Measurements from ENCODE around the gene SMO.
A peak's percentile ranks its signal among the peaks of the same experiment; 100 is the strongest.
"Not testable (repeated sequence)": the region's sequence is repeated elsewhere in the genome, so short reads cannot be mapped to it uniquely, and the experiment has no call there.

The SMO gene

GRCh38 chr7:129169686-129170440 is 18.6 kb upstream of the SMO start:
- DNase-seq: no peak

GRCh38 chr7:129170441-129171021 is 17.9 kb upstream of the SMO start:
- no peak for DNase-seq

- DNase-seq: not testable (repeated sequence)
Observed at GRCh38 chr7:129173861-129174260, 14.6 kb upstream of the SMO start.

- DNase-seq: no peak
Observed at GRCh38 chr7:129176916-129177710, 11.3 kb upstream of the SMO start.

GRCh38 chr7:129184981-129185670 is 3.3 kb upstream of the SMO start:
- no peak for DNase-seq

- no peak for DNase-seq
Observed at GRCh38 chr7:129186749-129187260, 1.6 kb upstream of the SMO start.

GRCh38 chr7:129187681-129188371 is 607 bp upstream of the SMO start:
- peak in 1 of 2 experiments; percentile 37 for DNase-seq

- peak in 1 of 2 experiments; percentile 8 for DNase-seq
Observed at GRCh38 chr7:129188892-129189660, 643 bp downstream of the SMO start.

- no peak for DNase-seq
Observed at GRCh38 chr7:129189661-129190310, 1.4 kb downstream of the SMO start.

GRCh38 chr7:129191272-129191671 is 2.8 kb downstream of the SMO start:
- DNase-seq: no peak

- DNase-seq: no peak
Observed at GRCh38 chr7:129193892-129194291, 5.5 kb downstream of the SMO start.

- no peak for DNase-seq
Observed at GRCh38 chr7:129197771-129198170, 9.3 kb downstream of the SMO start.

- DNase-seq: no peak
Observed at GRCh38 chr7:129199406-129199805, 11.0 kb downstream of the SMO start.

- no peak for DNase-seq
Observed at GRCh38 chr7:129202058-129202777, 13.8 kb downstream of the SMO start.

- DNase-seq: no peak
Observed at GRCh38 chr7:129203050-129203741, 14.8 kb downstream of the SMO start.

- no peak for DNase-seq
Observed at GRCh38 chr7:129205126-129205818, 16.8 kb downstream of the SMO start.

- no peak for DNase-seq
Observed at GRCh38 chr7:129205987-129206785, 17.8 kb downstream of the SMO start.

GRCh38 chr7:129208667-129209066 is 20.2 kb downstream of the SMO start:
- peak in 1 of 2 experiments; percentile 20 for DNase-seq

All from NCI-H524 (cell line).